Peyer's patch (tissue), 4 donors: ENCODE results near the gene BRPF1. TPM values are rescaled to one million over a fixed set of nuclear protein-coding genes. Genes with fewer than 3 reads are reported as not detected.

ENCODE experiments used
- DNase-seq, 3 donors: peaks; one replicate each; pipeline ENCODE4 v3.0.0-alpha.2; 2017 to 2019
- H3K27ac ChIP-seq, 4 donors: fragments of 200-600 bp; sonication (generic); one replicate each; pipeline ENCODE4 v1.5.1; 2016 to 2019
- H3K27me3 ChIP-seq, 2 donors: fragments of 200-600 bp; sonication (generic); one replicate each; pipeline ENCODE4 v1.5.1; 2019
- H3K36me3 ChIP-seq, 3 donors: fragments of 200-600 bp; sonication (generic); one replicate each; pipeline ENCODE4 v1.5.1; 2016 to 2019
- H3K4me1 ChIP-seq, 4 donors: fragments of 200-600 bp; sonication (generic); one replicate each; pipeline ENCODE4 v1.5.1; 2016 to 2019
- H3K4me3 ChIP-seq, 4 donors: fragments of 200-600 bp; sonication (generic); 1 replicate in 3 of 4; 2 replicates in 1 of 4; pipeline ENCODE4 v1.5.1; 2016 to 2019; ENCODE audit warnings: mild to moderate bottlenecking in 1 of 4
- H3K9me3 ChIP-seq, 4 donors: fragments of 200-600 bp; sonication (generic); one replicate each; pipeline ENCODE4 v1.5.1; 2016 to 2019; ENCODE audit warnings: mild to moderate bottlenecking in 1 of 4
- CTCF ChIP-seq, 6 experiments: fragments of 450-650 bp in 4 of 6; fragments of 200-600 bp in 2 of 6; sonication (generic) in 1 of 6; IDR thresholded peaks; one replicate each; pipeline ENCODE4 v1.5.1; 2017 to 2019; ENCODE audit warnings: antibody characterized with exemption in 6 of 6, mild to moderate bottlenecking in 3 of 6, moderate library complexity in 1 of 6
- POLR2A ChIP-seq, 2 donors: fragments of 450-650 bp; IDR thresholded peaks; one replicate each; pipeline ENCODE4 v1.5.1; 2017; ENCODE audit warnings: antibody characterized with exemption in 2 of 2, mild to moderate bottlenecking in 2 of 2, moderate library complexity in 2 of 2
- total RNA-seq, 4 donors: library from RNA; depleted of rRNA; stranded (reverse); fragments of >200 nt; gene quantifications; one replicate each; pipeline ENCODE4 v1.1.0, GENCODE V29; 2016

The BRPF1 gene
- total RNA-seq, 4 donors from 2014 or later = 16.8 to 43.7 (median 25.6) TPM

DNA sequence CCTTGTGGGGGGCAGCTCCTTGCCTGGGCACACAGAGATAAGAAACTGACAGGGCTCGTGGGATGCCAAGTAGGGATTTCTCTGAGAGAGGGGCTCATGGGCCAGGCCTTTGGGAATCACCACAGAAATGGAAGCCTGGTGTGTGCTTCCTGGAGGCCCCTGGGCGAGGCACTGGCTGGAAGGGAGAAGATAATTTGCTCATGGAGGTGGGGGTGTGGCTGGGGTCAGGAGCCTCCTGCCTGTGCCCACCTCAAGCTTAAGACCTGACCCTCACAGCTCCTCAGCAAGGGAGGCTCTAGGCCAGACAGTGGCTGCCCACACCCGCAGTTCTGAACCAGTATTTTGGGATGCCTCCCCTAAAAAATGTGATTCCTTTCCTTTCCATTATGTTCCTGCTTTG, 44.8 kb upstream of the BRPF1 start:
- Histone ChIP-seq H3K9me3 (no peaks in the 10 kb centered on the region), H3K27me3 (no peaks in the 10 kb centered on the region), H3K4me3 (no peak overlapping the region), H3K27ac (no peak overlapping the region), H3K4me1 (peaks cover 0 to 5% (median 2%) of the 10 kb centered on the region in 4 donors), H3K36me3 (peaks cover 0 to 100% (median 0%) of the 10 kb centered on the region in 3 donors)
- no peak for DNase-seq
- TF ChIP-seq POLR2A (IDR thresholded peaks at IDR 0.05) (no peak), CTCF (IDR thresholded peaks at IDR 0.05) (no peak)

- Histone ChIP-seq H3K27ac (no peak overlapping the region), H3K36me3 (peaks cover 0 to 100% (median 0%) of the 10 kb centered on the region in 3 donors), H3K4me3 (no peak overlapping the region), H3K27me3 (no peaks in the 10 kb centered on the region), H3K9me3 (no peaks in the 10 kb centered on the region), H3K4me1 (peaks cover 0 to 4% (median 0%) of the 10 kb centered on the region in 4 donors)
- no peak for TF ChIP-seq POLR2A (IDR thresholded peaks at IDR 0.05)
- TF ChIP-seq CTCF (IDR thresholded peaks at IDR 0.05) = no peak
- DNase-seq = no peak
Measured at GRCh38 chr3:9687514-9687913, 44.0 kb upstream of the BRPF1 start.

- no peak overlapping the region for H3K4me3 ChIP-seq
- H3K36me3 ChIP-seq = peaks cover 0 to 100% (median 0%) of the 10 kb centered on the region in 3 donors
- DNase-seq = no peak
- TF ChIP-seq CTCF (IDR thresholded peaks at IDR 0.05) (no peak), POLR2A (IDR thresholded peaks at IDR 0.05) (no peak)
- H3K27ac ChIP-seq = no peak overlapping the region
- H3K9me3 ChIP-seq = no peaks in the 10 kb centered on the region
- H3K27me3 ChIP-seq = no peaks in the 10 kb centered on the region
- H3K4me1 ChIP-seq = peaks cover 0 to 4% (median 0%) of the 10 kb centered on the region in 4 donors
Measured at GRCh38 chr3:9688961-9689360, 42.6 kb upstream of the BRPF1 start.

DNA sequence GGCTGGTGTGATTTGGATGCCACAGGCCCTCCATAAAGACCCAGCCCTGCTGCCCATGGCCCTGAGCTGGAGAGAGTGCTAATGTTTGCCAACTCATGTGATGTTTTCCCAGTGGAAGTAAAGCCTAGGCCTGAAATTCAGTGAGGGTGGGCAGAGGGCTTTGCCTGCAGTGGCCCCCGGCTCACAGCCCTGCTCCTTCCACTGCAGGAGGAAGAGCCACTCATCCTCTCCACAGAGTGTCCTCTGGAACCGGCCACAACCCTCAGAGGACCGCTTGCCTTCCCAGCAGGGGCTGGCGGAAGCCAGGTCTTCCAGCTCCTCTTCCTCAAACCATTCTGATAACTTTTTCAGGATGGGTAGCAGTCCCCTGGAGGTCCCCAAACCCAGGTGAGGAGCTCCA, 41.8 kb upstream of the BRPF1 start:
- Histone ChIP-seq H3K36me3 (peaks cover 0 to 100% (median 0%) of the 10 kb centered on the region in 3 donors), H3K9me3 (no peaks in the 10 kb centered on the region), H3K27me3 (no peaks in the 10 kb centered on the region), H3K27ac (no peak overlapping the region), H3K4me1 (peaks cover 0 to 4% (median 0%) of the 10 kb centered on the region in 4 donors), H3K4me3 (no peak overlapping the region)
- no peak for DNase-seq
- TF ChIP-seq CTCF (IDR thresholded peaks at IDR 0.05) = no peak

GRCh38 chr3:9690451-9691450, 40.8 kb upstream of the BRPF1 start:
- DNase-seq = peak in 2 of 3 donors; percentile 68 to 74
- Histone ChIP-seq H3K36me3 (peaks cover 0 to 100% (median 0%) of the 10 kb centered on the region in 3 donors), H3K4me1 (peaks cover 0 to 4% (median 0%) of the 10 kb centered on the region in 4 donors), H3K27me3 (no peaks in the 10 kb centered on the region), H3K27ac (no peak overlapping the region), H3K9me3 (no peaks in the 10 kb centered on the region), H3K4me3 (no peak overlapping the region)
- TF ChIP-seq POLR2A (IDR thresholded peaks at IDR 0.05) (no peak), CTCF (IDR thresholded peaks at IDR 0.05) (no peak)
